ENCODE data around the gene ATRN. TPM values are rescaled to one million over a fixed set of nuclear protein-coding genes. Genes with fewer than 3 reads are reported as not detected.

ATRN gene
- total and polyA plus RNA-seq, 7 donors = 3.9 to 18.6 (median 14.7) TPM

- DNase-seq (no peak), ATAC-seq (no peak)
- H3K9me3 ChIP-seq = no peaks in the 10 kb centered on the region
- no peak overlapping the region for H3K27ac ChIP-seq
- no peak overlapping the region for H3K4me3 ChIP-seq
- WGBS, 3 donors = 91 to 100% (median 94%) methylated on average over 1 of the region's 1 CpG
- TF ChIP-seq CTCF (IDR thresholded peaks at IDR 0.05) = no peak
- intact Hi-C loops (cut with DNase I) = loop anchor here in 1 of 2 donors (10.0 kb wide), 1 partner anchor 155 kb away; the partner anchor contains the start of gene SIGLEC1
- H3K4me1 ChIP-seq = no peaks in the 10 kb centered on the region
- H3K27me3 ChIP-seq (ENCODE audit: insufficient read depth in 3 of 3, low read length in 2 of 3) = no peaks in the 10 kb centered on the region
- peaks cover 0 to 39% of the 10 kb centered on the region in 2 donors for H3K36me3 ChIP-seq (ENCODE audit: insufficient read depth in 1 of 2, low read depth in 1 of 2)
These were observed 88.8 kb downstream of the ATRN start for GRCh38 chr20:3559637-3560036.

GRCh38 chr20:3560162-3560561 is 89.3 kb downstream of the ATRN start:
- H3K4me3 ChIP-seq = no peak overlapping the region
- no peaks in the 10 kb centered on the region for H3K27me3 ChIP-seq (ENCODE audit: insufficient read depth in 3 of 3, low read length in 2 of 3)
- TF ChIP-seq CTCF (IDR thresholded peaks at IDR 0.05) = no peak
- intact Hi-C loops (cut with DNase I) = loop anchor here in 1 of 2 donors (10.0 kb wide), 1 partner anchor 155 kb away; the partner anchor contains the start of gene SIGLEC1
- H3K27ac ChIP-seq = no peak overlapping the region
- H3K4me1 ChIP-seq = no peaks in the 10 kb centered on the region
- no peaks in the 10 kb centered on the region for H3K9me3 ChIP-seq
- H3K36me3 ChIP-seq (ENCODE audit: insufficient read depth in 1 of 2, low read depth in 1 of 2) = peaks cover 0 to 41% of the 10 kb centered on the region in 2 donors
- 81 to 93% (median 81%) methylated on average over 3 of the region's 3 CpGs for WGBS, 3 donors
- ATAC-seq (no peak), DNase-seq (no peak)

GRCh38 chr20:3560578-3560977 is 89.8 kb downstream of the ATRN start:
- 95 to 100% (median 96%) methylated on average over 1 of the region's 1 CpG for WGBS, 3 donors
- Histone ChIP-seq H3K9me3 (no peaks in the 10 kb centered on the region), H3K36me3 (ENCODE audit: insufficient read depth in 1 of 2, low read depth in 1 of 2) (peaks cover 0 to 44% of the 10 kb centered on the region in 2 donors), H3K27me3 (ENCODE audit: insufficient read depth in 3 of 3, low read length in 2 of 3) (no peaks in the 10 kb centered on the region), H3K4me1 (no peaks in the 10 kb centered on the region), H3K27ac (no peak overlapping the region), H3K4me3 (no peak overlapping the region)
- no peak for TF ChIP-seq CTCF (IDR thresholded peaks at IDR 0.05)
- DNase-seq = no peak
- intact Hi-C loops (cut with DNase I) = loop anchor here in 1 of 2 donors (10.0 kb wide), 1 partner anchor 154 kb away; the partner anchor contains the start of gene SIGLEC1
- ATAC-seq = no peak

- Histone ChIP-seq H3K27me3 (ENCODE audit: insufficient read depth in 3 of 3, low read length in 2 of 3) (no peaks in the 10 kb centered on the region), H3K4me3 (no peak overlapping the region), H3K27ac (no peak overlapping the region), H3K4me1 (no peaks in the 10 kb centered on the region), H3K36me3 (ENCODE audit: insufficient read depth in 1 of 2, low read depth in 1 of 2) (peaks cover 0 to 60% of the 10 kb centered on the region in 2 donors), H3K9me3 (no peaks in the 10 kb centered on the region)
- WGBS, 3 donors = 75 to 78% (median 77%) methylated on average over 3 of the region's 3 CpGs
- DNase-seq = no peak
- no peak for TF ChIP-seq CTCF (IDR thresholded peaks at IDR 0.05)
- no peak for ATAC-seq
- intact Hi-C loops (cut with DNase I) = loop anchor here in 1 of 2 donors (10.0 kb wide), 1 partner anchor 152 kb away; the partner anchor contains the start of gene SIGLEC1
These were observed 92.3 kb downstream of the ATRN start for GRCh38 chr20:3563133-3563532.

All from psoas muscle (tissue), 8 donors.